ENCODE measurements around the gene PATJ. TPM values are rescaled to one million over a fixed set of nuclear protein-coding genes. Genes with fewer than 3 reads are reported as not detected.

The PATJ gene
- total RNA-seq, 1 experiment from 2014 or later: 47.3 TPM

- no peaks in the 10 kb centered on the region for H3K23me2 ChIP-seq (ENCODE audit: insufficient read length, low read depth, low read length, poor library complexity, severe bottlenecking)
- H3K79me2 ChIP-seq (ENCODE audit: insufficient read depth, low read length): no peaks in the 10 kb centered on the region
- no peak overlapping the region for H2AFZ ChIP-seq (ENCODE audit: low read length)
- Mint-ChIP-seq H3K27ac (no peak overlapping the region), H3K27me3 (ENCODE audit: low read depth) (no peaks in the 10 kb centered on the region), H3K4me1 (peaks cover 7 to 8% of the 10 kb centered on the region in 2 experiments), H3K9me3 (peaks cover 6 to 8% of the 10 kb centered on the region in 2 experiments), H3K4me3 (no peak overlapping the region), H3K36me3 (ENCODE audit: insufficient read depth in 1 of 3, low read depth in 3 of 3) (peaks cover 20 to 57% (median 31%) of the 10 kb centered on the region in 3 experiments)
- H4K91ac ChIP-seq (ENCODE audit: insufficient read length, low read depth, low read length): no peak overlapping the region
- H2AK5ac ChIP-seq (ENCODE audit: insufficient read length, low read length): no peak overlapping the region
- no peak overlapping the region for H4K8ac ChIP-seq (replicated peaks; ENCODE audit: insufficient read length, low read depth, low read length)
- no peak for TF ChIP-seq CTCF (conservative IDR thresholded peaks at IDR 0.05)
- H2BK5ac ChIP-seq (ENCODE audit: insufficient read length, low read length): no peak overlapping the region
- no peak overlapping the region for H2BK120ac ChIP-seq (ENCODE audit: low read depth, low read length, poor library complexity, severe bottlenecking)
- no peak overlapping the region for H4K5ac ChIP-seq (ENCODE audit: insufficient read length, low read depth, low read length)
- no peak overlapping the region for H2BK20ac ChIP-seq (ENCODE audit: low read depth, low read length, poor library complexity, severe bottlenecking)
- DNase-seq: no peak
- H3K79me1 ChIP-seq (ENCODE audit: insufficient read depth, low read depth, low read length, poor library complexity, severe bottlenecking): no peaks in the 10 kb centered on the region
- H3K56ac ChIP-seq (ENCODE audit: insufficient read length, low read depth, low read length): no peak overlapping the region
- H3K18ac ChIP-seq (ENCODE audit: insufficient read length, low read depth, low read length): no peak overlapping the region
- no peak overlapping the region for H3K27ac ChIP-seq (ENCODE audit: insufficient read length, low read depth, low read length)
- H3K14ac ChIP-seq (ENCODE audit: insufficient read depth, low read length): no peak overlapping the region
- H3K9me3 ChIP-seq (ENCODE audit: control insufficient read depth, low read depth, low read length): no peaks in the 10 kb centered on the region
- no peak overlapping the region for H2BK15ac ChIP-seq (ENCODE audit: low read depth, low read length)
- no peak overlapping the region for H3K23ac ChIP-seq (ENCODE audit: insufficient read length, low read depth, low read length)
- no peak overlapping the region for H3K4me2 ChIP-seq (ENCODE audit: insufficient read depth, insufficient read length, low read length)
- H3K27me3 ChIP-seq (ENCODE audit: insufficient read depth, low read length): no peaks in the 10 kb centered on the region
- H2BK12ac ChIP-seq (ENCODE audit: insufficient read length, low read depth, low read length): no peak overlapping the region
- H4K20me1 ChIP-seq (ENCODE audit: control insufficient read depth, insufficient read depth, insufficient read length): no peaks in the 10 kb centered on the region
- no peak overlapping the region for H3K4ac ChIP-seq (ENCODE audit: low read depth, low read length)
- H3T11ph ChIP-seq (ENCODE audit: low read length): no peak overlapping the region
- WGBS (ENCODE audit: extremely low coverage, insufficient read length, low lambda C conversion rate): no CpG with 5 or more reads among the region's 2 CpGs
- no peak overlapping the region for H3K9ac ChIP-seq (ENCODE audit: extremely low read depth, insufficient read length, low read length)
- H3K4me1 ChIP-seq (ENCODE audit: insufficient read depth, low read length): no peaks in the 10 kb centered on the region
Observed at GRCh38 chr1:61895175-61895574, 152.9 kb downstream of the PATJ start.

Measured in H9 (cell line).